Right atrium auricular region (tissue), 2 donors: ENCODE results near the gene FOXO3. TPM values are rescaled to one million over a fixed set of nuclear protein-coding genes. Genes with fewer than 3 reads are reported as not detected.

Experiments
- DNase-seq: peaks from one replicate; pipeline ENCODE4 v3.0.0-alpha.2; 2019; ENCODE audit warnings: low spot score
- H3K27ac ChIP-seq, 2 donors: fragments of 200-600 bp; sonication (generic); 1 replicate in 1 of 2; 2 replicates in 1 of 2; pipeline ENCODE4 v1.5.1; 2016 to 2019
- H3K27me3 ChIP-seq, 2 donors: fragments of 200-600 bp; sonication (generic); one replicate each; pipeline versions ENCODE4 v1.5.1 to v1.6.0; 2017 to 2019
- H3K36me3 ChIP-seq: fragments of 200-600 bp; sonication (generic); one replicate; pipeline ENCODE4 v1.5.1; 2016
- H3K4me1 ChIP-seq, 2 donors: fragments of 200-600 bp; sonication (generic); one replicate each; pipeline versions ENCODE4 v1.5.1 to v1.6.0; 2017 to 2019
- H3K4me3 ChIP-seq, 2 donors: fragments of 200-600 bp; sonication (generic); 1 replicate in 1 of 2; 2 replicates in 1 of 2; pipeline ENCODE4 v1.5.1; 2017 to 2019; ENCODE audit warnings: mild to moderate bottlenecking in 1 of 2, moderate library complexity in 1 of 2
- H3K9me3 ChIP-seq, 2 donors: fragments of 200-600 bp; sonication (generic); one replicate each; pipeline ENCODE4 v1.5.1; 2019
- CTCF ChIP-seq, 2 donors: fragments of 200-600 bp; sonication (generic); IDR thresholded peaks; one replicate each; pipeline ENCODE4 v1.5.1; 2019; ENCODE audit warnings: antibody characterized with exemption in 2 of 2
- total RNA-seq, 2 donors: library from RNA; depleted of rRNA; stranded (reverse); fragments of >200 nt; gene quantifications; one replicate each; pipeline ENCODE4 v1.1.0, GENCODE V29; 2016

The FOXO3 gene
- total RNA-seq, 2 donors from 2014 or later = 54.5 to 60.9 TPM

DNA sequence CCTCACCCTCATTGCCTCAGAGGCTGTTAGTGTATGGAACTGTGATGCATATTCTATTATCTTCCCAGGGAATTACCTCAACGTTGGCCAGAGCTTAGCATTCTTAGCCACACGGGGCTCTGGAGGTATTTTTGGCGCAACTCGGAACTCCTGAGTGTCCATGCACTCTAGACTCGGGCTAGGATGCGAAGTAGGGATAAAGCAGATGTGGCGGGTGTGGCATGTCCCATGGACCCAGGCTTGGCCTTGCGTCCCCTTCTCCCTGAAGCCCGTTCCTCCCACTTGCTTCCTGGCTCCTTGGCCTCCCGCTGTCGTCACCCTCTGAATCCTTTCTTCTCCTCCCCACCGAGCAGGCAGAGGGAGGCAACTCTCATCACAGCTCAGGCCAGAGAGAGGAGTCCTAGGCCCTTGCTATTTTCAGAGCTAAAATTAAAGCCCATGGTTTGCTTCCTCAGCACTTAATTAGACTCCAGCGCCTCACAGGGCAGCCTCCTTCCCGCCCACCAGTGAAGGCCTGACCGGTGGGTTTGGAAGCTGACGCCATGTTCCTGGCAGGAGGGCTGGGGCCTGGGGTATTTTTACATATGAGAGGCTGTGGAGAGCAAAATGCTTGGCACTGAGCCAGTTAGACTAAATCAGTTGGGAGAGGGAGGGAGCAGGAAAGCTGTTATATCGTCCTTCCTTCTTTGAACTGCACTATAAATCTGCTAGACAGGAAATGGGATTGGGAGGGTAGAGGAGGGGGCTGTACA is 138.7 kb downstream of the FOXO3 start:
- peaks cover 0 to 33% of the 10 kb centered on the region in 2 donors for H3K4me1 ChIP-seq

DNA sequence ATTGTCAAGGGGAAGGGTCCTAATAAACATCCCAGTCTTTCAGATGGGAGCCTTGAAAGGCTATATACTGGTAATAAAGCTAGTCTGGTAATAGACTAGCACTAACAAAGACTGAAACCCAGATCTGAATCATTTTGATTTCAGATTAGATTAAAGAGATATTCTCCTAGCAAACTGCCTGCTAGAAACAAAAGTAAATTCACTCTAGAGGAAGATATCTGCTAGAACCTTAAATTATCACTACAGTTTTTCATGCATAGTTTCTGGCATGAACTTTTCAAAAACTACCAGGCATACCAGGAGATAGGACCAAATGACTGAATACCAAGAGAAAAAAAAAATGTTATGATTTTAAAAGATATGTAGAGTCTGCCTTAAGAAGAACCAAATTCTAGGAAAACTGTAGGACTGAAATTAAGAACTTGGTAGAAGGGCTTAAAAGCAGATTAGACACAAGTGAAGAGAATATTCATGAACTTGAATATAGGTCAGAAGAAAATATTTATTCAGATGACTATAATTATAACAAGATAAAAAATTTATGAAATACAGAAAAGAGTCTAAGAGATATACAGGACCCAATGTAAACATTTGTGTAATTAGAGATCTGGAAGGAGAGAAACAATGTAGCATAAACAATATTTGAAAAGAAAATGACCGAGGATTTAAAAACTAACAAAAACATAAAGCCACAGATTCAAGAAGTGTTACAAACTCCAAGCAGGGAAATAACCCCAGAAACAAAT is 141.6 kb downstream of the FOXO3 start:
- Histone ChIP-seq H3K9me3 (peaks cover 0 to 21% of the 10 kb centered on the region in 2 donors), H3K27ac (no peak overlapping the region), H3K4me3 (no peak overlapping the region), H3K36me3 (no peaks in the 10 kb centered on the region), H3K27me3 (no peaks in the 10 kb centered on the region), H3K4me1 (peaks cover 0 to 30% of the 10 kb centered on the region in 2 donors)
- no peak for DNase-seq
- TF ChIP-seq CTCF (IDR thresholded peaks at IDR 0.05) = no peak

More for the DNA sequence above, 138.7 kb downstream of the FOXO3 start:
- peak; percentile 66 for DNase-seq
- no peak for TF ChIP-seq CTCF (IDR thresholded peaks at IDR 0.05)
- no peaks in the 10 kb centered on the region for H3K27me3 ChIP-seq
- H3K27ac ChIP-seq = peak overlapping the region; percentile 65 to 76
- peaks cover 0 to 21% of the 10 kb centered on the region in 2 donors for H3K9me3 ChIP-seq
- peaks cover 5% of the 10 kb centered on the region for H3K36me3 ChIP-seq
- H3K4me3 ChIP-seq = no peak overlapping the region

DNA sequence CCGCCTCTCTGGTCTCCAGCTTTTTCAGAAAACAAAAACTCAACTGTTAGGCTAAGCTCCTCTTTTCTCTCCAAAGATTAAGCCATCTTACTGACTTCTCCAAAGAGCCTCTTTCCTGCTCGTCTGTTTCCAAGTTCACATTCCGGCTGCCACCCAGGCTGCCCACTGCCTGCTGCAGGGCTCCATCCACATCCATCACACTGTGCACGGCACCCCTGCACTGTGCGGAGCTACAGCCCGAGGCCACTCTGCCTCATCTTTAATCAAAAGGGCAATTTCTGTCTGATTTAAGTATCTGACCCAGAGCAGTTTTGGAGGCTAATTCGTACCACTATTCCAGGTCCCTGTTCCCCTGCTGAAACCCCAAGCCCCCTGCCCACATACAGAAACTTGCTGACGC is 145.9 kb downstream of the FOXO3 start:
- no peaks in the 10 kb centered on the region for H3K27me3 ChIP-seq
- TF ChIP-seq CTCF (IDR thresholded peaks at IDR 0.05) = no peak
- H3K27ac ChIP-seq = no peak overlapping the region
- peaks cover 0 to 3% of the 10 kb centered on the region in 2 donors for H3K4me1 ChIP-seq
- no peaks in the 10 kb centered on the region for H3K36me3 ChIP-seq
- peaks cover 0 to 19% of the 10 kb centered on the region in 2 donors for H3K9me3 ChIP-seq
- DNase-seq = peak; percentile 38
- no peak overlapping the region for H3K4me3 ChIP-seq

DNA sequence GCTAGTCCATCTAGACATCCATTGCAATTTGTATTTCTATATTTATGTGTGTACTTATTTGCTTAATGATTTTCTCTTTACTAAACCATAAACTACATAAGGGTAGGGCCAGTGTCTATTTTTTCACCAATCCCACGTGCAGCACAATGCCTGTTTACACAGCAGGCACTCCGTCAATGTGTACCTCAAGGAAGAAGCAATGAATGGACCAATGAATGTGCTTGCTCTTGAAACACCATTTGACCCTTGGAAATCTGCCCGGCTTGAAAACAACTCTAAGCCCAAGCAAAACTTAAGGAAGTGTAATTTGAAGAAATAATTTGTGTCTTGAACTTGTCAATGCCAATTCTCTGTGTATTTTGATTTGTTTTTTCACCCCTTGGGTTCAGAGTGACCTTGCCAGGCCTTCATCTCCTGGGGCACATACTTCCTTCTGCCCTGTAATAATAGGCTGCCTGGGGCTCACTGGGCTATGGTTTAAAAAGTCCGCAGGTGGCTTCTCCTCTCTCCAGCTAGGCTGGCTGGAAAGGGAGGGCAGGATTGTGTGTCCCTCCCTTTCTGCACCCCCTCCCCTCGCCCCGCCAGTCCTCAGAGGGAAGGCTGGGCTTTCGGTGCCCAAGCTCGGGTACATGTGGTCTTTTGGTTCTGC is 146.7 kb downstream of the FOXO3 start:
- H3K9me3 ChIP-seq = peaks cover 0 to 11% of the 10 kb centered on the region in 2 donors
- H3K4me1 ChIP-seq = peaks cover 0 to 3% of the 10 kb centered on the region in 2 donors
- H3K27ac ChIP-seq = no peak overlapping the region
- H3K4me3 ChIP-seq = no peak overlapping the region
- peak; percentile 43 for DNase-seq
- no peaks in the 10 kb centered on the region for H3K36me3 ChIP-seq
- TF ChIP-seq CTCF (IDR thresholded peaks at IDR 0.05) = no peak
- H3K27me3 ChIP-seq = no peaks in the 10 kb centered on the region

DNA sequence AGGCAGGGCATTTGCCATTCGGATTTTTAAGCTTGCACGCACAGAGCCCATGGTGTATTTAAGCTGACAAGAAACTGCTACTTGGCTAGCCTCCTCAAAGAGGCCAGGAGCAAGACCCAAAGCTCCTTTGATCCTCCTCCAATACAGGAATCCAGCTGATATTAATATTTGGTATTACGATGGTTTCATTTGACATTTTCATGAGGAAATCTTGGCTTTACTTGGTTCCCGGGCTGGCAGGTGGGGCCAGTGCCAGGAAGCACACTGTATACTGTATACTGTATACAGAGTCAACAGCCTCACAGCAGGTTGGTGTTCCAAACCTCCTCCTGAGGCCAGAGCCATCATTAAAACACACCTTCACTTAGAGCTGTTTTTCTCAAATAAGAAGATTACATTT is 149.3 kb downstream of the FOXO3 start:
- Histone ChIP-seq H3K4me3 (no peak overlapping the region), H3K4me1 (peaks cover 0 to 15% of the 10 kb centered on the region in 2 donors), H3K36me3 (no peaks in the 10 kb centered on the region), H3K27me3 (no peaks in the 10 kb centered on the region), H3K9me3 (no peaks in the 10 kb centered on the region), H3K27ac (no peak overlapping the region)
- no peak for TF ChIP-seq CTCF (IDR thresholded peaks at IDR 0.05)
- DNase-seq = peak; percentile 16
